Measurements from ENCODE around the gene MRGPRG. TPM values are rescaled to one million over a fixed set of nuclear protein-coding genes. Genes with fewer than 3 reads are reported as not detected.

MRGPRG gene
- total RNA-seq, 1 experiment from 2014 or later = not detected

DNA sequence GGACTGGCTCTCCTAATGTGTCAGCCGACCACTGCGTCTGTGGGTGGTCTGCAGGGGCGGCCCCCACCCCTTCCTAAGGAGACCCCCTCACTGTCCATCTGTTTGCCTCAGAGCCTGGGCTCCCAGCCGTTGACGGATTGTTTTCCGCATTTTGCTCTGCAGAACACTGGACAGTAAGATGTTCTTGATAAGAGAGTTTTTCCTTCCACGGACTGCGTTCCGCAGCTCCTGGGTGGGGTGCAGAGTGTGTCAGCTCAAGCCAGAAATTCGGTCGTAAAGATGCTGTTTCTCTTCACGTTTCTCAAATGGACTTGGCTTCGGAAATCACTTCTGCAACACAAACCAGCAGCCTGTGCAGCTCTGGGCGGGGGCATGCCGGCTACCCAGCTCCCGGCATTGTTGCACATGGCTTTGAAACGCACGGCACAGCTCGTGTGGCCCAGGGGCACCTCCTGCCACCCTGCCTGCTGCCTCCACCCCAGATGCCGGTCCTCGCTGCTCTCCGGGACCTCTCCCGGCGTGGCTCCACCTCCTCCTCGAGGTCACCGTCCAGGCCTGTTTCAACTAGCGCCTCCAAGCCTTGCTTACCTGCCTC lies 2.9 kb upstream of the MRGPRG start:
- Histone ChIP-seq H3K36me3 (ENCODE audit: low read depth, low read length) (no peaks in the 10 kb centered on the region), H3K27ac (ENCODE audit: low read length) (no peak overlapping the region), H3K4me1 (ENCODE audit: insufficient read depth, low read length) (no peaks in the 10 kb centered on the region), H3K79me2 (ENCODE audit: low read length) (no peaks in the 10 kb centered on the region), H2AFZ (ENCODE audit: low read length) (no peak overlapping the region), H4K20me1 (ENCODE audit: low read length) (no peaks in the 10 kb centered on the region), H3K9me3 (ENCODE audit: low read length) (no peaks in the 10 kb centered on the region), H3K27me3 (ENCODE audit: low read length) (peaks cover 17% of the 10 kb centered on the region), H3K4me3 (ENCODE audit: low read length) (no peak overlapping the region), H3F3A (ENCODE audit: low read length, unreplicated experiment) (no peaks in the 10 kb centered on the region), H3K4me2 (ENCODE audit: low read length) (no peak overlapping the region), H3K9ac (ENCODE audit: low read length) (no peak overlapping the region), H3K9me2 (replicated peaks; ENCODE audit: low read length) (no peaks in the 10 kb centered on the region)
- TF ChIP-seq, protein P1, sequence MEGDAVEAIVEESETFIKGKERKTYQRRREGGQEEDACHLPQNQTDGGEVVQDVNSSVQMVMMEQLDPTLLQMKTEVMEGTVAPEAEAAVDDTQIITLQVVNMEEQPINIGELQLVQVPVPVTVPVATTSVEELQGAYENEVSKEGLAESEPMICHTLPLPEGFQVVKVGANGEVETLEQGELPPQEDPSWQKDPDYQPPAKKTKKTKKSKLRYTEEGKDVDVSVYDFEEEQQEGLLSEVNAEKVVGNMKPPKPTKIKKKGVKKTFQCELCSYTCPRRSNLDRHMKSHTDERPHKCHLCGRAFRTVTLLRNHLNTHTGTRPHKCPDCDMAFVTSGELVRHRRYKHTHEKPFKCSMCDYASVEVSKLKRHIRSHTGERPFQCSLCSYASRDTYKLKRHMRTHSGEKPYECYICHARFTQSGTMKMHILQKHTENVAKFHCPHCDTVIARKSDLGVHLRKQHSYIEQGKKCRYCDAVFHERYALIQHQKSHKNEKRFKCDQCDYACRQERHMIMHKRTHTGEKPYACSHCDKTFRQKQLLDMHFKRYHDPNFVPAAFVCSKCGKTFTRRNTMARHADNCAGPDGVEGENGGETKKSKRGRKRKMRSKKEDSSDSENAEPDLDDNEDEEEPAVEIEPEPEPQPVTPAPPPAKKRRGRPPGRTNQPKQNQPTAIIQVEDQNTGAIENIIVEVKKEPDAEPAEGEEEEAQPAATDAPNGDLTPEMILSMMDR (conservative IDR thresholded peaks at IDR 0.05; ENCODE audit: low read depth, low read length) = no peak
- no peak for TF ChIP-seq EZH2 (IDR thresholded peaks at IDR 0.05; ENCODE audit: low read length, unreplicated experiment)
- TF ChIP-seq EZH2phosphoT487 (IDR thresholded peaks at IDR 0.05; ENCODE audit: borderline replicate concordance, low read length) = no peak
- DNase-seq (no peak), ATAC-seq (no peak)
- BruUV-seq (replicated peaks) = no TSS peak
- ChIA-PET POLR2A (ENCODE audit: unreplicated experiment) (no interaction called here), CTCF (interaction anchor here (0.6 to 0.7 kb wide), 2 partner anchors 97 to 187 kb away, joined by 3 to 4 read pairs; no protein-coding TSS in a partner anchor)
- intact Hi-C loops (cut with micrococcal nuclease) = no loop called here

DNA sequence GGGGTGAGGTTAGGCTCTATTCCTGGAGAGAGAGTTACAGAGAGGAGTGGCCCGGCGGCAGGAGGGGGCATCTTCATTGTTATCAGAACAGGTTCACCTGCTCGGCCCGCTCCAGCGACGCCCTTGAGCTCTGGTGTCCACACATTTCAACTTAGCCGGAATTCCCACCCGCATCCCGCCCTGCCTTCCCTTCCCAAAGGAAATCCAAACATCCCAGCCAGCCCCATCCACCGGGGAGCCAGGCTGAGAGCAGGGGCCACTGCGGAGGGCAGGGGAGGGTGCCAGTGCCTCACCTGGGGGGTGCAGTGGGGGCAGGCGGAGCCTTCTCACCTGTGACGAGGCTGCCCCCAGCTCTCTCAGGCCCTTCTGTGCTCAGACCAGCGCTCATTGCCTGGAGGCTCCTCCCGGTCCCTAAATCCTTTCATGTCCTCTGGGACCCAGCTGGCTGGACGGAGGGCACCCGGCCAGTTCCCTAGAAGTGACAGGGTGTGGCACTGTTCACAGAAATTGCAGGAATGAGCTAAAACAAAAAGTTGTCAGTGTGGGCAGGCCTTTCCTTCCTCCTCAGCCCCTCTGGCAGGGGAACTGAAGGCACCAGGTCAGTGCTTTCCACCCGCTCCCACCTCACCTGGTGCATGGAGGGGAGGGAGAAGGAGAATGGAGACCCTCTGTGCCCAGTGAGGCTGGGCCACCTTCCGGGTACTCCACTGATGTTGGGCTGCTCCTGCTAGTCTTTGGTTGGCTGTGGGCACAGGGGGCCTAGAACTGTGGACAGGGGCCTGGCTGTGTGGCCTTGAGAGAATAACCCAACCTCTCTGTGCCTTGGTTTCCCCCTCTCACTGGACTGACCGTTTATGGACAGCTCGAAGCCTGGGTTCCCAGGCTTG lies 2.2 kb upstream of the MRGPRG start:
- ATAC-seq = no peak
- H3K4me1 ChIP-seq (ENCODE audit: insufficient read depth, low read length) = no peaks in the 10 kb centered on the region
- intact Hi-C loops (cut with micrococcal nuclease) = no loop called here
- no peak for TF ChIP-seq EZH2phosphoT487 (IDR thresholded peaks at IDR 0.05; ENCODE audit: borderline replicate concordance, low read length)
- TF ChIP-seq, protein P1 (conservative IDR thresholded peaks at IDR 0.05; ENCODE audit: low read depth, low read length) = no peak
- no peak for TF ChIP-seq EZH2 (IDR thresholded peaks at IDR 0.05; ENCODE audit: low read length, unreplicated experiment)
- no peak overlapping the region for H3K4me3 ChIP-seq (ENCODE audit: low read length)
- no peaks in the 10 kb centered on the region for H3K79me2 ChIP-seq (ENCODE audit: low read length)
- H3K36me3 ChIP-seq (ENCODE audit: low read depth, low read length) = no peaks in the 10 kb centered on the region
- H3K27ac ChIP-seq (ENCODE audit: low read length) = no peak overlapping the region
- POLR2A ChIA-PET (ENCODE audit: unreplicated experiment) = no interaction called here
- CTCF ChIA-PET = interaction anchor here (0.6 to 0.7 kb wide), 2 partner anchors 96 to 188 kb away, joined by 3 to 4 read pairs; no protein-coding TSS in a partner anchor
- no peak overlapping the region for H2AFZ ChIP-seq (ENCODE audit: low read length)
- H3F3A ChIP-seq (ENCODE audit: low read length, unreplicated experiment) = no peaks in the 10 kb centered on the region
- no peaks in the 10 kb centered on the region for H3K9me3 ChIP-seq (ENCODE audit: low read length)
- H4K20me1 ChIP-seq (ENCODE audit: low read length) = no peaks in the 10 kb centered on the region
- peaks cover 21% of the 10 kb centered on the region for H3K27me3 ChIP-seq (ENCODE audit: low read length)
- BruUV-seq (replicated peaks) = no TSS peak
- H3K4me2 ChIP-seq (ENCODE audit: low read length) = no peak overlapping the region
- H3K9ac ChIP-seq (ENCODE audit: low read length) = no peak overlapping the region
- no peaks in the 10 kb centered on the region for H3K9me2 ChIP-seq (replicated peaks; ENCODE audit: low read length)
- DNase-seq = no peak

GRCh38 chr11:3220101-3220500 lies 1.5 kb upstream of the MRGPRG start:
- no peak for ATAC-seq
- H3K9me3 ChIP-seq (ENCODE audit: low read length) = no peaks in the 10 kb centered on the region
- no peaks in the 10 kb centered on the region for H3K4me1 ChIP-seq (ENCODE audit: insufficient read depth, low read length)
- peaks cover 28% of the 10 kb centered on the region for H3K27me3 ChIP-seq (ENCODE audit: low read length)
- no peak overlapping the region for H3K9ac ChIP-seq (ENCODE audit: low read length)
- ChIA-PET POLR2A (ENCODE audit: unreplicated experiment) (no interaction called here), CTCF (no interaction called here)
- H3K36me3 ChIP-seq (ENCODE audit: low read depth, low read length) = no peaks in the 10 kb centered on the region
- no peaks in the 10 kb centered on the region for H3K79me2 ChIP-seq (ENCODE audit: low read length)
- no TSS peak for BruUV-seq (replicated peaks)
- H3K9me2 ChIP-seq (replicated peaks; ENCODE audit: low read length) = no peaks in the 10 kb centered on the region
- H3F3A ChIP-seq (ENCODE audit: low read length, unreplicated experiment) = no peaks in the 10 kb centered on the region
- H3K27ac ChIP-seq (ENCODE audit: low read length) = no peak overlapping the region
- TF ChIP-seq, protein P1 (conservative IDR thresholded peaks at IDR 0.05; ENCODE audit: low read depth, low read length) = no peak
- no peak for TF ChIP-seq EZH2phosphoT487 (IDR thresholded peaks at IDR 0.05; ENCODE audit: borderline replicate concordance, low read length)
- no peak for TF ChIP-seq EZH2 (IDR thresholded peaks at IDR 0.05; ENCODE audit: low read length, unreplicated experiment)
- intact Hi-C loops (cut with micrococcal nuclease) = no loop called here
- no peaks in the 10 kb centered on the region for H4K20me1 ChIP-seq (ENCODE audit: low read length)
- no peak for DNase-seq
- H3K4me3 ChIP-seq (ENCODE audit: low read length) = no peak overlapping the region
- no peak overlapping the region for H2AFZ ChIP-seq (ENCODE audit: low read length)
- no peak overlapping the region for H3K4me2 ChIP-seq (ENCODE audit: low read length)

Measured in PC-3 (cell line).